ENCODE measurements around the gene TRPV5.

GRCh38 chr7:142906643-142907042, 26.9 kb downstream of the TRPV5 start:
- TF ChIP-seq CTCF (conservative IDR thresholded peaks at IDR 0.05; ENCODE audit: low read depth, low read length) (no peak), POLR2A (IDR thresholded peaks at IDR 0.05; ENCODE audit: low read depth, low read length) (no peak), RFX5 (IDR thresholded peaks at IDR 0.05; ENCODE audit: low read depth, low read length) (no peak), CEBPB (IDR thresholded peaks at IDR 0.05; ENCODE audit: low read depth, low read length) (no peak), RCOR1 (IDR thresholded peaks at IDR 0.05; ENCODE audit: insufficient replicate concordance, low read length) (no peak), RAD21 (IDR thresholded peaks at IDR 0.05; ENCODE audit: low read length) (no peak), MXI1 (IDR thresholded peaks at IDR 0.05; ENCODE audit: borderline replicate concordance, low read depth, low read length) (no peak), MAZ (IDR thresholded peaks at IDR 0.05; ENCODE audit: borderline replicate concordance, low read depth, low read length) (no peak), USF2 (IDR thresholded peaks at IDR 0.05; ENCODE audit: low read depth, low read length) (no peak)
